Hematopoietic multipotent progenitor cell treated with erythropoietin and hydrocortisone succinate and interleukin-3 and kit ligand, for 15 days (in vitro differentiated cells): ENCODE results near the gene DSTYK.

Experiments used
- DNase-seq: peaks from one replicate; pipeline ENCODE4 v3.0.0-alpha.2; 2015; ENCODE audit warnings: low spot score

DSTYK gene

GRCh38 chr1:205211169-205211838 is at the start of gene DSTYK:
Gene DSTYK (minus strand): TSS chr1:205211702. CDS start chr1:205211535, 167 bp downstream.
- DNase-seq, result peak; percentile 92

- no peak for DNase-seq
Observed at GRCh38 chr1:205259998-205260397, 48.5 kb upstream of the DSTYK start.

GRCh38 chr1:205259324-205259832 is 47.9 kb upstream of the DSTYK start:
- no peak for DNase-seq

- DNase-seq, result no peak
Observed at GRCh38 chr1:205258719-205259118, 47.2 kb upstream of the DSTYK start.

- no peak for DNase-seq
Observed at GRCh38 chr1:205258261-205258691, 46.8 kb upstream of the DSTYK start.

- no peak for DNase-seq
Observed at GRCh38 chr1:205257735-205258134, 46.2 kb upstream of the DSTYK start.

- DNase-seq, result no peak
Observed at GRCh38 chr1:205256951-205257625, 45.6 kb upstream of the DSTYK start.

GRCh38 chr1:205255941-205256780 is 44.7 kb upstream of the DSTYK start:
- peak; percentile 97 for DNase-seq

GRCh38 chr1:205251576-205251975 is 40.1 kb upstream of the DSTYK start:
- DNase-seq, result no peak

- DNase-seq, result no peak
Observed at GRCh38 chr1:205250699-205251098, 39.2 kb upstream of the DSTYK start.

- no peak for DNase-seq
Observed at GRCh38 chr1:205249651-205250050, 38.1 kb upstream of the DSTYK start.

GRCh38 chr1:205248793-205249601 is 37.5 kb upstream of the DSTYK start:
- DNase-seq, result peak; percentile 86

GRCh38 chr1:205247130-205247921 is 35.8 kb upstream of the DSTYK start:
- peak; percentile 70 for DNase-seq

GRCh38 chr1:205246351-205247119 is 35.0 kb upstream of the DSTYK start:
- no peak for DNase-seq

- no peak for DNase-seq
Observed at GRCh38 chr1:205245096-205245495, 33.6 kb upstream of the DSTYK start.

- no peak for DNase-seq
Observed at GRCh38 chr1:205244384-205244783, 32.9 kb upstream of the DSTYK start.

- DNase-seq, result no peak
Observed at GRCh38 chr1:205243350-205244191, 32.1 kb upstream of the DSTYK start.

- no peak for DNase-seq
Observed at GRCh38 chr1:205241366-205242030, 30.0 kb upstream of the DSTYK start.

- DNase-seq, result no peak
Observed at GRCh38 chr1:205240569-205240968, 29.1 kb upstream of the DSTYK start.
